DND-41 (cell line): ENCODE measurements around the gene MBD3L2.

Experiments used
- EZH2 ChIP-seq: IDR thresholded peaks from 3 replicates; pipeline ENCODE4 v1.6.1; 2012; ENCODE audit warnings: borderline replicate concordance, low read depth, mild to moderate bottlenecking, moderate library complexity, low read length, inconsistent platforms; ENCODE audit not compliant: severe bottlenecking
- TF ChIP-seq, protein P1 (sequence below): IDR thresholded peaks from 2 replicates; pipeline ENCODE4 v1.5.1; 2012; ENCODE audit warnings: borderline replicate concordance, low read length, moderate library complexity, mild to moderate bottlenecking; ENCODE audit not compliant: poor library complexity, severe bottlenecking; ENCODE audit errors: extremely low read depth

GRCh38 chr19:7069904-7070226 is 20.7 kb downstream of the MBD3L2 start:
- TF ChIP-seq, protein P1, sequence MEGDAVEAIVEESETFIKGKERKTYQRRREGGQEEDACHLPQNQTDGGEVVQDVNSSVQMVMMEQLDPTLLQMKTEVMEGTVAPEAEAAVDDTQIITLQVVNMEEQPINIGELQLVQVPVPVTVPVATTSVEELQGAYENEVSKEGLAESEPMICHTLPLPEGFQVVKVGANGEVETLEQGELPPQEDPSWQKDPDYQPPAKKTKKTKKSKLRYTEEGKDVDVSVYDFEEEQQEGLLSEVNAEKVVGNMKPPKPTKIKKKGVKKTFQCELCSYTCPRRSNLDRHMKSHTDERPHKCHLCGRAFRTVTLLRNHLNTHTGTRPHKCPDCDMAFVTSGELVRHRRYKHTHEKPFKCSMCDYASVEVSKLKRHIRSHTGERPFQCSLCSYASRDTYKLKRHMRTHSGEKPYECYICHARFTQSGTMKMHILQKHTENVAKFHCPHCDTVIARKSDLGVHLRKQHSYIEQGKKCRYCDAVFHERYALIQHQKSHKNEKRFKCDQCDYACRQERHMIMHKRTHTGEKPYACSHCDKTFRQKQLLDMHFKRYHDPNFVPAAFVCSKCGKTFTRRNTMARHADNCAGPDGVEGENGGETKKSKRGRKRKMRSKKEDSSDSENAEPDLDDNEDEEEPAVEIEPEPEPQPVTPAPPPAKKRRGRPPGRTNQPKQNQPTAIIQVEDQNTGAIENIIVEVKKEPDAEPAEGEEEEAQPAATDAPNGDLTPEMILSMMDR, result no peak
- TF ChIP-seq EZH2, result no peak
